HG03139 (cell line): ENCODE results near the gene USP34.
"Not testable (repeated sequence)": the region's sequence is repeated elsewhere in the genome, so short reads cannot be mapped to it uniquely, and the experiment has no call there.

Experiments
- ATAC-seq: cut with Tn5 transposase; IDR thresholded peaks from one replicate; pipeline ENCODE4 v1.9.1; 2021; ENCODE audit not compliant: unreplicated experiment

USP34 gene

GRCh38 chr2:61431345-61431744 lies 39.5 kb downstream of the USP34 start:
- no peak for ATAC-seq

- ATAC-seq = peak; percentile 68
Measured at GRCh38 chr2:61426267-61426897, 44.5 kb downstream of the USP34 start.

- ATAC-seq = no peak
Measured at GRCh38 chr2:61425605-61426155, 45.2 kb downstream of the USP34 start.

- no peak for ATAC-seq
Measured at GRCh38 chr2:61423714-61424113, 47.2 kb downstream of the USP34 start.

- ATAC-seq = no peak
Measured at GRCh38 chr2:61421611-61422010, 49.3 kb downstream of the USP34 start.

- no peak for ATAC-seq
Measured at GRCh38 chr2:61420991-61421544, 49.8 kb downstream of the USP34 start.

GRCh38 chr2:61419570-61419969 lies 51.3 kb downstream of the USP34 start:
- no peak for ATAC-seq

- no peak for ATAC-seq
Measured at GRCh38 chr2:61419129-61419528, 51.8 kb downstream of the USP34 start.

- no peak for ATAC-seq
Measured at GRCh38 chr2:61416871-61417645, 53.8 kb downstream of the USP34 start.

GRCh38 chr2:61415265-61415664 lies 55.6 kb downstream of the USP34 start:
- ATAC-seq = no peak

GRCh38 chr2:61414674-61415073 lies 56.2 kb downstream of the USP34 start:
- no peak for ATAC-seq

GRCh38 chr2:61411109-61411508 lies 59.8 kb downstream of the USP34 start:
- ATAC-seq = no peak

GRCh38 chr2:61410185-61410584 lies 60.7 kb downstream of the USP34 start:
- no peak for ATAC-seq

GRCh38 chr2:61405813-61406212 lies 65.1 kb downstream of the USP34 start:
- no peak for ATAC-seq

- ATAC-seq = no peak
Measured at GRCh38 chr2:61404438-61404837, 66.4 kb downstream of the USP34 start.

- no peak for ATAC-seq
Measured at GRCh38 chr2:61398413-61398812, 72.5 kb downstream of the USP34 start.

GRCh38 chr2:61396005-61396404 lies 74.9 kb downstream of the USP34 start:
- ATAC-seq = no peak

GRCh38 chr2:61387588-61387987 lies 83.3 kb downstream of the USP34 start:
- ATAC-seq = not testable (repeated sequence)

GRCh38 chr2:61380882-61381197 lies 90.0 kb downstream of the USP34 start:
- ATAC-seq = not testable (repeated sequence)

- no peak for ATAC-seq
Measured at GRCh38 chr2:61380056-61380881, 90.6 kb downstream of the USP34 start.

- ATAC-seq = no peak
Measured at GRCh38 chr2:61379521-61379920, 91.4 kb downstream of the USP34 start.
